HEK293 (cell line): ENCODE measurements around the gene HHIPL1.

Experiments
- CTCF ChIA-PET: fragments of 350-600 bp; formaldehyde crosslinking; extraction: SDS; loops from one replicate; lab custom pipeline; 2021; ENCODE audit warnings: antibody characterized with exemption; lab: Yijun Ruan, JAX
- POLR2A ChIA-PET: fragments of 300-600 bp; formaldehyde crosslinking; extraction: SDS; loops from one replicate; lab custom pipeline; 2020; ENCODE audit warnings: antibody characterized with exemption, inconsistent platforms; lab: Yijun Ruan, JAX
- H3K27ac ChIP-seq: fragments of 200-500 bp; sonication (Bioruptor generic); 2 replicates; pipeline ENCODE4 v1.5.1; 2014; ENCODE audit warnings: low read depth, low read length, control low read depth, inconsistent platforms; ENCODE audit errors: extremely low read depth
- H3K36me3 ChIP-seq, 2 experiments: fragments of 200-500 bp in 1 of 2; sonication (Bioruptor generic) in 1 of 2; 1 replicate in 1 of 2; 2 replicates in 1 of 2; pipeline ENCODE4 v1.5.1; 2014 to 2017; ENCODE audit warnings: inconsistent platforms in 2 of 2, low read length in 2 of 2; ENCODE audit not compliant: control insufficient read depth in 2 of 2, insufficient read depth in 1 of 2
- H3K4me1 ChIP-seq: fragments of 200-500 bp; sonication (Bioruptor generic); 2 replicates; pipeline ENCODE4 v1.5.1; 2014; ENCODE audit warnings: mild to moderate bottlenecking, low read length, inconsistent platforms; ENCODE audit not compliant: control insufficient read depth, insufficient read depth
- H3K4me3 ChIP-seq: 2 replicates; pipeline ENCODE4 v1.5.1; 2011; ENCODE audit warnings: low read depth, mild to moderate bottlenecking, control low read depth, low read length, moderate library complexity
- H3K9me3 ChIP-seq: fragments of 200-500 bp; sonication (Bioruptor generic); 2 replicates; pipeline ENCODE4 v1.5.1; 2014; ENCODE audit warnings: low read depth, low read length, inconsistent platforms; ENCODE audit not compliant: control insufficient read depth, insufficient read depth
- EGR2 ChIP-seq: fragments of 450-650 bp; formaldehyde crosslinking; IDR thresholded peaks from 2 replicates; pipeline ENCODE4 v1.5.1; 2016; ENCODE audit warnings: low read depth, missing biosample characterization, missing genetic modification characterization
- RBAK ChIP-seq: fragments of 450-650 bp; formaldehyde crosslinking; IDR thresholded peaks from 2 replicates; pipeline ENCODE4 v1.5.1; 2016; ENCODE audit warnings: missing biosample characterization, missing genetic modification characterization
- REPIN1 ChIP-seq: fragments of 450-650 bp; formaldehyde crosslinking; IDR thresholded peaks from 2 replicates; pipeline ENCODE4 v1.5.1; 2017; ENCODE audit warnings: missing biosample characterization, missing genetic modification characterization, low read depth
- SCRT2 ChIP-seq: fragments of 450-650 bp; formaldehyde crosslinking; IDR thresholded peaks from 2 replicates; pipeline ENCODE4 v1.5.1; 2016; ENCODE audit warnings: missing biosample characterization, missing genetic modification characterization
- SP7 ChIP-seq: fragments of 450-650 bp; formaldehyde crosslinking; IDR thresholded peaks from 2 replicates; pipeline ENCODE4 v1.5.1; 2016; ENCODE audit warnings: missing biosample characterization, missing genetic modification characterization
- ZBTB17 ChIP-seq: fragments of 450-650 bp; formaldehyde crosslinking; IDR thresholded peaks from 2 replicates; pipeline ENCODE4 v1.5.1; 2016; ENCODE audit warnings: missing biosample characterization, missing genetic modification characterization
- ZFHX2 ChIP-seq: fragments of 450-650 bp; formaldehyde crosslinking; conservative IDR thresholded peaks from 2 replicates; pipeline ENCODE4 v1.5.1; 2016; ENCODE audit warnings: missing biosample characterization, missing genetic modification characterization
- ZNF112 ChIP-seq: fragments of 450-650 bp; formaldehyde crosslinking; IDR thresholded peaks from 2 replicates; pipeline ENCODE4 v1.5.0; 2017; ENCODE audit warnings: missing biosample characterization, missing genetic modification characterization
- ZNF146 ChIP-seq: fragments of 450-650 bp; formaldehyde crosslinking; IDR thresholded peaks from 2 replicates; pipeline ENCODE4 v1.5.1; 2016; ENCODE audit warnings: missing biosample characterization, missing genetic modification characterization
- ZNF16 ChIP-seq: fragments of 450-650 bp; formaldehyde crosslinking; IDR thresholded peaks from 2 replicates; pipeline ENCODE4 v1.5.1; 2016; ENCODE audit warnings: low read depth, missing biosample characterization, missing genetic modification characterization
- ZNF324 ChIP-seq: fragments of 450-650 bp; formaldehyde crosslinking; IDR thresholded peaks from 2 replicates; pipeline ENCODE4 v1.5.1; 2016; ENCODE audit warnings: missing biosample characterization, missing genetic modification characterization
- ZNF350 ChIP-seq: fragments of 450-650 bp; formaldehyde crosslinking; IDR thresholded peaks from 2 replicates; pipeline ENCODE4 v1.5.0; 2017; ENCODE audit warnings: missing biosample characterization, mild to moderate bottlenecking, missing genetic modification characterization
- ZNF423 ChIP-seq: fragments of 450-650 bp; formaldehyde crosslinking; IDR thresholded peaks from 2 replicates; pipeline ENCODE4 v1.5.1; 2016; ENCODE audit warnings: missing biosample characterization, missing genetic modification characterization
- ZNF626 ChIP-seq: fragments of 450-650 bp; sonication (Bioruptor Pico); formaldehyde crosslinking; IDR thresholded peaks from 2 replicates; pipeline ENCODE4 v1.5.1; 2018; ENCODE audit warnings: missing biosample characterization, missing genetic modification characterization, inconsistent platforms
- ZNF658 ChIP-seq: fragments of 450-650 bp; formaldehyde crosslinking; IDR thresholded peaks from 2 replicates; pipeline ENCODE4; 2016; ENCODE audit warnings: missing biosample characterization, missing genetic modification characterization
- ZNF660 ChIP-seq: fragments of 450-650 bp; IDR thresholded peaks from 2 replicates; pipeline ENCODE4 v1.5.1; 2018; ENCODE audit warnings: missing biosample characterization, mild to moderate bottlenecking, missing genetic modification characterization
- TF ChIP-seq, protein P1 (sequence below): fragments of 450-650 bp; IDR thresholded peaks from 2 replicates; pipeline ENCODE4 v1.5.1; 2018; ENCODE audit warnings: missing biosample characterization, mild to moderate bottlenecking, missing genetic modification characterization
- TF ChIP-seq, protein P2 (sequence below): fragments of 450-650 bp; formaldehyde crosslinking; IDR thresholded peaks from 2 replicates; pipeline ENCODE4 v1.5.1; 2016; ENCODE audit warnings: missing biosample characterization, missing genetic modification characterization
- TF ChIP-seq, protein P3 (sequence below): fragments of 450-650 bp; formaldehyde crosslinking; IDR thresholded peaks from 2 replicates; pipeline ENCODE4 v1.5.1; 2017; ENCODE audit warnings: missing biosample characterization, mild to moderate bottlenecking, missing genetic modification characterization, moderate library complexity

The HHIPL1 gene

DNA sequence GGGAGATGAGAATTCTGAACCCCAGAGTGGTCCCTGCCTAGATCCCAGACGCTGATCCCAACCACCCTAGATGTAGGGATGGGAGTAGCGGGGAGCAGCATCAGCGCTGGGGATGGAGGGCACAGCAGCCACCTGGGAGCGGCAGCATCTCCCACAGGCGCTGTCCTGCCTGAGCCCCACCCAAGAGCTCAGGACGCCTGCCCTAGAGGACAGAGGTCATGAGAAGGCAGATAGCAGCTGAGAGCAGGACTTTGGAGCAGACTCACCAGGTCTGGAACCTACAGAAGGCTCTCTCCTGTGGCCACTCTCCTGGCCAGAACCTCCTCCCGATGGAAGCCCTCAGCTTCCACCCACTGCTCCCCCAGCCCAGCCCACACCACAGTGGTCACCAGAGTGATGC, 48.2 kb upstream of the HHIPL1 start:
- Histone ChIP-seq H3K36me3 (peaks cover 0 to 4% of the 10 kb centered on the region in 2 experiments; a peak in 1 of 3 replicates), H3K4me1 (peaks cover 10% of the 10 kb centered on the region; the same call in 1 of the 2 replicates), H3K27ac (no peak overlapping the region), H3K4me3 (no peak overlapping the region), H3K9me3 (no peaks in the 10 kb centered on the region)
- TF ChIP-seq ZNF112 (tag by site-specific recombination) = no peak
- TF ChIP-seq SP7 (tag by site-specific recombination) = no peak
- TF ChIP-seq, protein P1, sequence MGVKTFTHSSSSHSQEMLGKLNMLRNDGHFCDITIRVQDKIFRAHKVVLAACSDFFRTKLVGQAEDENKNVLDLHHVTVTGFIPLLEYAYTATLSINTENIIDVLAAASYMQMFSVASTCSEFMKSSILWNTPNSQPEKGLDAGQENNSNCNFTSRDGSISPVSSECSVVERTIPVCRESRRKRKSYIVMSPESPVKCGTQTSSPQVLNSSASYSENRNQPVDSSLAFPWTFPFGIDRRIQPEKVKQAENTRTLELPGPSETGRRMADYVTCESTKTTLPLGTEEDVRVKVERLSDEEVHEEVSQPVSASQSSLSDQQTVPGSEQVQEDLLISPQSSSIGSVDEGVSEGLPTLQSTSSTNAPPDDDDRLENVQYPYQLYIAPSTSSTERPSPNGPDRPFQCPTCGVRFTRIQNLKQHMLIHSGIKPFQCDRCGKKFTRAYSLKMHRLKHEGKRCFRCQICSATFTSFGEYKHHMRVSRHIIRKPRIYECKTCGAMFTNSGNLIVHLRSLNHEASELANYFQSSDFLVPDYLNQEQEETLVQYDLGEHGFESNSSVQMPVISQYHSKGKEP (tag by site-specific recombination) = no peak
- no peak for TF ChIP-seq ZNF660 (tag by site-specific recombination)
- TF ChIP-seq RBAK (tag by site-specific recombination) = no peak
- TF ChIP-seq ZNF626 (tag by site-specific recombination) = no peak
- TF ChIP-seq ZFHX2 (tag by site-specific recombination) = peak; percentile 36; the same call in 1 of the 2 replicates
- TF ChIP-seq EGR2 (tag by site-specific recombination) = peak; percentile 18; the same call in 1 of the 2 replicates
- ChIA-PET POLR2A (no interaction called here), CTCF (interaction anchor here (0.6 to 1.7 kb wide), 2 partner anchors 32 to 118 kb away, joined by 4 to 8 read pairs; no protein-coding TSS in a partner anchor)

DNA sequence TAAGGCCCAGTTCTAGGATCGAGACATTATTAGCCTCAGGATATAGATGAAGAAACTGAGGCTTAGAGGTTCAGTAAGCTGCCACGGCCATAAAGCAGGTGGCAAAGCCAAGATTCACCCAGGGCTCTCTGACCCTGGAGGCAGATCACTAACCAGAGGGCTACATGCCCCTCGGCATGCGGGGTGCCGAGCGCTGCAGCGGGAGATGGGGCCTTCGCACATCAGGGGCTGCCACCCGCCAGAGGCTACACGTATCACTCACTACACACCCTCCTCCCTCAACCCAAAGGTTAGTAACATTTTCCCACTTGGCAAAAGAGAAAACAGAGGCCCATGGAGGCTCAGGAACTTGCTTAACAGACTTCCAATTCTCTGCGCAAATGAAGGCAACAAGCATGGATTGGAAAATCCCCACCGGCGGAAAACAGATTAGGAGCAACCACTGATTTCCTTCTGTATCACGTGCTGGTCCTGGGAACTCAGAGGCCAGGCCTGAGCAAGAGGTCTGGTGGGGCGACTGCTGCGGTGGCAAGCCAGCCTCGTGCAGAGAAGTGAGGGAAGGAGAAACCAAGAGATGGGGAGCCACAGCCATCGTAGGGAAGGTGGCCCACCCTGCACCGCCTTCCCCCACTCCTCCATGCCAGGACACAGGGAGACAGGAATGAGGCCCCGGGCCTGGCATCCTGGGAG, 46.9 kb upstream of the HHIPL1 start:
- TF ChIP-seq ZNF16 (tag by site-specific recombination) (no peak), ZNF350 (no peak), ZNF112 (tag by site-specific recombination) (no peak), ZNF324 (no peak), ZNF423 (tag by site-specific recombination) (no peak), ZNF658 (no peak), SCRT2 (tag by site-specific recombination) (no peak)
- TF ChIP-seq, protein P2, sequence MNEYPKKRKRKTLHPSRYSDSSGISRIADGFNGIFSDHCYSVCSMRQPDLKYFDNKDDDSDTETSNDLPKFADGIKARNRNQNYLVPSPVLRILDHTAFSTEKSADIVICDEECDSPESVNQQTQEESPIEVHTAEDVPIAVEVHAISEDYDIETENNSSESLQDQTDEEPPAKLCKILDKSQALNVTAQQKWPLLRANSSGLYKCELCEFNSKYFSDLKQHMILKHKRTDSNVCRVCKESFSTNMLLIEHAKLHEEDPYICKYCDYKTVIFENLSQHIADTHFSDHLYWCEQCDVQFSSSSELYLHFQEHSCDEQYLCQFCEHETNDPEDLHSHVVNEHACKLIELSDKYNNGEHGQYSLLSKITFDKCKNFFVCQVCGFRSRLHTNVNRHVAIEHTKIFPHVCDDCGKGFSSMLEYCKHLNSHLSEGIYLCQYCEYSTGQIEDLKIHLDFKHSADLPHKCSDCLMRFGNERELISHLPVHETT (tag by site-specific recombination) = no peak
- TF ChIP-seq, protein P3, sequence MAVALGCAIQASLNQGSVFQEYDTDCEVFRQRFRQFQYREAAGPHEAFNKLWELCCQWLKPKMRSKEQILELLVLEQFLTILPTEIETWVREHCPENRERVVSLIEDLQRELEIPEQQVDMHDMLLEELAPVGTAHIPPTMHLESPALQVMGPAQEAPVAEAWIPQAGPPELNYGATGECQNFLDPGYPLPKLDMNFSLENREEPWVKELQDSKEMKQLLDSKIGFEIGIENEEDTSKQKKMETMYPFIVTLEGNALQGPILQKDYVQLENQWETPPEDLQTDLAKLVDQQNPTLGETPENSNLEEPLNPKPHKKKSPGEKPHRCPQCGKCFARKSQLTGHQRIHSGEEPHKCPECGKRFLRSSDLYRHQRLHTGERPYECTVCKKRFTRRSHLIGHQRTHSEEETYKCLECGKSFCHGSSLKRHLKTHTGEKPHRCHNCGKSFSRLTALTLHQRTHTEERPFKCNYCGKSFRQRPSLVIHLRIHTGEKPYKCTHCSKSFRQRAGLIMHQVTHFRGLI (tag by site-specific recombination) = no peak
- peaks cover 10% of the 10 kb centered on the region for H3K4me1 ChIP-seq
- H3K9me3 ChIP-seq = no peaks in the 10 kb centered on the region
- peaks cover 0 to 4% of the 10 kb centered on the region in 2 experiments; a peak in 1 of 3 replicates for H3K36me3 ChIP-seq
- POLR2A ChIA-PET = no interaction called here
- no peak overlapping the region for H3K27ac ChIP-seq
- H3K4me3 ChIP-seq = no peak overlapping the region
- CTCF ChIA-PET = no interaction called here

DNA sequence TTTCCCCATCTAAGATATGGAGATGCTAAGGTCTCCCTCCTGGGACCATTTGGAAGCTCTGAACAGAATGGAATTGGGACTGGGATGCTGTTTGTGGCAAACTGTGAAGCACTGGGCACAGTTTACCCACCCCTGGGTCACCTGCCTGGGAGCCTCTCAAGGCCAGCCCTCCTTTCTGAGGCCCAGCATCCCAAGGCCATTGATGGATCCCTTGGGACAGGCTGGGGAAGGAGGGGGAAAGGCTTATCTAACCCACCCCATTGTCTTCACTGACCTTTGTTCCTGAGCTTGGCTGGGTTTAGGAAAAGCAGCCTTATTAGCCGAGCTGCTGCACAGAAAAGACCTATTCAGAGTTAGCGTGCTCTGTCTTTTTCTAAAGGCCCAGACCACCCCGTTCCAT, 46.2 kb upstream of the HHIPL1 start:
- Histone ChIP-seq H3K27ac (no peak overlapping the region), H3K4me1 (peaks cover 10% of the 10 kb centered on the region), H3K36me3 (peaks cover 0 to 4% of the 10 kb centered on the region in 2 experiments; a peak in 1 of 3 replicates), H3K4me3 (no peak overlapping the region), H3K9me3 (no peaks in the 10 kb centered on the region)
- TF ChIP-seq ZNF146 (tag by site-specific recombination) (no peak), REPIN1 (no peak), ZBTB17 (tag by site-specific recombination) (peak; percentile 56)
- ChIA-PET CTCF (no interaction called here), POLR2A (interaction anchor here (0.9 kb wide), 1 partner anchor 24 kb away, joined by 3 read pairs; no protein-coding TSS in a partner anchor)
